SK-N-DZ (cell line): Measurements from ENCODE around the gene FKBP5. TPM values are rescaled to one million over a fixed set of nuclear protein-coding genes. Genes with fewer than 3 reads are reported as not detected.
"Not testable (repeated sequence)": the region's sequence is repeated elsewhere in the genome, so short reads cannot be mapped to it uniquely, and the experiment has no call there.

Experiments
- DNase-seq: peaks from one replicate; pipeline ENCODE4 v3.0.0-alpha.2; 2015; ENCODE audit warnings: low spot score
- polyA plus RNA-seq, 2 experiments: library from polyadenylated mRNA; depleted of rRNA; stranded (reverse); fragments of >200 nt; gene quantifications; 2 replicates each; pipeline ENCODE4 v1.2.3, GENCODE V29; 2014

Gene FKBP5
- polyA plus RNA-seq (2014; cell fraction: cytosol; rRNA removed), result 12.7 and 14.1 TPM in 2 replicates
- polyA plus RNA-seq (2014; cell fraction: nucleus; rRNA removed), result 7.2 and 17.9 TPM in 2 replicates

GRCh38 chr6:35688605-35689322 is at the start of gene FKBP5:
Gene FKBP5, minus strand, starts transcription at chr6:35688915. Its CDS starts 46,091 bp downstream, at chr6:35642824.
- peak; percentile 92 for DNase-seq

DNA sequence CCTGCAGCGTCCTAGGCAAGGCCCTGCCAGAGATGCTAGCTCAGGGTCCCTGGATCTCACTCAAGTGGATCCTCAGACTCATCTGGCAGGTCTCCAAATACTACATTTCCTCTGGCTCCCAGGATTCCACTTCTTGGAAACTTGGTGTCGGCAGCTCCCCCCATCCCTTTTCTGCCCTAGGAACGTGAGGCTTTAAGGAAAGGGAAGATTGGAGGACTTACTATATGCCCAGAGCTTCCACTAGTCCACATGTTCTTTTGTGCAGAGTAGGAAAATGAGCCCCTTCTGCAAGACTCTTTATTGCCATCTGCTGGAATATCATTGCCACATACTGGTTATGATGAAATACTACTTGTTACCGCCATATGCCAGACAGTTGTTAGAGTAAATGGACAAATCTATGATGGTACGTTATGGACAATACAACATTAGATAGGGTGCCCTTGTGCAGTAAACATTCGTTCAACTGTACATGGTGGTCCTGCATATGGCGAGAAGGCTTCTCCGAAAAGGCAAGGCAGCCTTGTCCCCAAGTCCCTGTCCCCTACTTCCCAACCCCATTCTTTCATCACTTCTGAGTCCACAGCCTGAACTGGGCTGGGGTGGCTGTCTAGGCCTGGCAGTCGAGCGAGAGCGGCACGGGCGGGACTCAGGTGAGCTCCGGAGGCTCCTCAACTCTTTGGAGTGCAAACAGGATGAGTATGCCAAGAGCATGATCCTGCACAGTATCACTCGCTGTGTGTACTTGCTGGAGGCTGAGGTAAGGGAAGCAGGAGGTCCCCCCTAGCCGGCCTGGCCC is 48.9 kb upstream of the FKBP5 start:
- DNase-seq, result peak; percentile 87

- DNase-seq, result no peak
Observed at GRCh38 chr6:35736982-35737412, 48.3 kb upstream of the FKBP5 start, which contains the start of gene ARMC12. Gene ARMC12, plus strand, starts transcription at chr6:35737032. Its CDS starts 77 bp downstream, at chr6:35737109.

- peak; percentile 78 for DNase-seq
Observed at GRCh38 chr6:35736253-35736894, 47.7 kb upstream of the FKBP5 start.

DNA sequence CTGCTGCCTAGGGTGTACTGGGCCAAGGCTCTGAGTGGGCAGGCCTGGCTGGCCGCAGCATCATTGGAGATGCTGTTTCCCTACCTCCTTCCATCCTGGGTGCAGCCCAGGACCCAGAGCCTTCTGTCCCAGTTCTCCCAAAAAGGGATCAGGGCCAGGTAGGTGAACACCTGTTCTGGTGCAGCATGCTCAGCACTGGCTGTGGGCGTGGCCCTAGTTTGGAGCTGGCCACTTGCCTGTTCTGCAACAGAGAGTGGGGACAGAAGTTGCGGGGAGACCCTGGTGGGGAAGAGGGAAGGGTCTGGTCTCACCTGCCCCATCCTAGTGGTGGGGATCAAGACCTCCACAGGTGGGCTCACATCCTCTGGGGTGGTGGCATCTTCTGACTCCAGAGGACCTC is 46.7 kb upstream of the FKBP5 start:
- no peak for DNase-seq

GRCh38 chr6:35734319-35734718 is 45.6 kb upstream of the FKBP5 start:
- DNase-seq, result not testable (repeated sequence)

DNA sequence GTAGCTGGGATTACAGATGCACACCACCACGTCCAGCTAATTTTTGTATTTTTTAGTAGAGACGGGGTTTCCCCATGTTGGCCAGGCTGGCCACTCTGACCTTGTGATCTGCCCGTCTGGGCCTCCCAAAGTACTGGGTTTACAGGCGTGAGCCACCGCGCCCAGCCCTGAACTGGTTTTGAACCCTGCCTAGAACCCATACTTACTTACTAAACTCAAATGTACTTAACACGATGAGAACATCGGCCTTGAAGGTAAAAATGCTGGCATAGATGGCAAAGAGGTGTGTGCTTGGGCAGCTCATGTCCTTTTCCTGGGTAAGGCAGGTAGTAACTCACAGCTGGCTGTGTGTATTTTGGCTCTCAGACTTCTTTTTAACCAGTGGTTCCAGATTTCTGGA is 44.9 kb upstream of the FKBP5 start:
- no peak for DNase-seq

DNA sequence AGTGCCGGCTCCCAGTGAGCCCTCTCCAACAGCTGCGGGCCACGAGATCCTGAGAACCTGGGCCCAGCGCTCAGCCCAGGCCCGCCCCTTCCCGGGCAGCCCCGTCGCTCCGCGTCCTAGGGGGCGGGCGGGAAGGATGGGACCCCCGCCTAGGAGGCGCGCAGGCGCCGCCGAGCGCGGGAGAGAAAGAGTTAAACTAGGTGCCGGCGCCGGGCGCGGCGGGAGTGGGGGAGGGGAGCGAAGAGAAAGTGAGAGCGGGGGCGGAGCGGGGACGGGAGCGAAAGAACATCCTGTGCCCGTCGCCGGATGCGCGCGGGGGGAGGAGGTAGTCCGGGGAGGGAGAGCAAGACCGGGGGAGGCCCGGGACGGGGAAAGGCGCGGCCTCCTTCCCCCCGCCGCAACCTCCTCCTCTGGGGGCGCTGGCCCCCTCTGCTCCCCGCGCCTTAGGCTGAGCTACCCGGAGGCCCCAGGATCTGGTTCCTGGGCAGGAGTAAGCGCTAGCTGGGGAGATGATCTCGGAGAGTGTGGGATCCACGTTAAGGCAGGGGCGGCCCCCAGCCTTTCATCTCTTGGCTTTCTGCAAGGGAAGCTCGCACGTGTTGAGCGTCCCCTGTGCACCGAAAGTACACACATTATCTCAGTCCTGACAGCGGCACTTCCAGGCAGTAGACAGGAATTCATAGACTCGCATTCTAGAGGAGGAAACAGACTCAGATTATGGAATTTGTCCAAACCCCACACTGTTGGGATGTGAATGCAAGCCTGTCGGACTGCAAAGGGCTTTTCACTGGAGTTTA is 43.2 kb upstream of the FKBP5 start:
- peak; percentile 90 for DNase-seq

- peak; percentile 95 for DNase-seq
Observed at GRCh38 chr6:35731414-35731735, 42.7 kb upstream of the FKBP5 start.

- DNase-seq, result no peak
Observed at GRCh38 chr6:35730745-35731413, 42.2 kb upstream of the FKBP5 start.

DNA sequence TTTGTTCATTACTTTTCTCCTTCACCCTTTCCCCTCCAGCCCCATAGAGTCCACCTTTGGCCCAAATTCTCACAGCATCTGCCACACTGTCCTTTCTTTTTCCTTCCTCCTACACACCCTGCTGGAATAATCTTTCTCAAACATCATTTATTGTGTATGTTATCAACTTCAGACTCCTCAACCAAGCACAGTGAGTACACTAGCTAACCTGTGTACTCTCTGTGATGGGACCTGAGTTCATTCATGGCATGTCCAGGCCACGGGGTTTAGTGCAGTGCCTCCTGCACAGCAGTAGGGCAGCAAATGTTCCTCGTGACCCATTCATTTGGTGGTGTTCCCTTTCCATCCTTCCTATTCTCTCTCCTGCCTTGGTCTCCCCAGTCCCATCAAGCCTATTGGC is 41.0 kb upstream of the FKBP5 start:
- DNase-seq, result no peak

GRCh38 chr6:35728683-35729678 is 40.3 kb upstream of the FKBP5 start:
- DNase-seq, result no peak

- peak; percentile 72 for DNase-seq
Observed at GRCh38 chr6:35727935-35728682, 39.4 kb upstream of the FKBP5 start.

GRCh38 chr6:35727231-35727934 is 38.7 kb upstream of the FKBP5 start:
- DNase-seq, result peak; percentile 92

GRCh38 chr6:35725721-35726438 is 37.2 kb upstream of the FKBP5 start:
- DNase-seq, result no peak

- DNase-seq, result no peak
Observed at GRCh38 chr6:35725081-35725708, 36.5 kb upstream of the FKBP5 start.

GRCh38 chr6:35724471-35724870 is 35.8 kb upstream of the FKBP5 start:
- no peak for DNase-seq
